H9 (cell line): ENCODE data around the gene LMLN. TPM values are rescaled to one million over a fixed set of nuclear protein-coding genes. Genes with fewer than 3 reads are reported as not detected.
"Not testable (repeated sequence)": the region's sequence is repeated elsewhere in the genome, so short reads cannot be mapped to it uniquely, and the experiment has no call there.

Experiments
- DNase-seq: peaks from one replicate; pipeline ENCODE4 v3.0.0-alpha.2; 2017
- H2AFZ ChIP-seq: one replicate; pipeline ENCODE4 v1.6.1; 2013; ENCODE audit warnings: mild to moderate bottlenecking, low read length, control low read depth, moderate library complexity
- H2AK5ac ChIP-seq: 2 replicates; pipeline ENCODE4 v1.6.1; 2013; ENCODE audit warnings: low read length, control low read depth, mixed read lengths; ENCODE audit not compliant: insufficient read length
- H2BK120ac ChIP-seq: one replicate; pipeline ENCODE4 v1.6.1; 2013; ENCODE audit warnings: low read depth, mild to moderate bottlenecking, low read length, control low read depth, inconsistent platforms; ENCODE audit not compliant: poor library complexity, severe bottlenecking
- H2BK12ac ChIP-seq: 2 replicates; pipeline ENCODE4 v1.6.1; 2013; ENCODE audit warnings: low read length, control low read depth, mixed read lengths, low read depth; ENCODE audit not compliant: insufficient read length
- H2BK15ac ChIP-seq: 2 replicates; pipeline ENCODE4 v1.6.1; 2013; ENCODE audit warnings: low read depth, low read length, control low read depth
- H2BK20ac ChIP-seq: one replicate; pipeline ENCODE4 v1.6.1; 2013; ENCODE audit warnings: low read depth, mild to moderate bottlenecking, low read length, control low read depth, inconsistent platforms; ENCODE audit not compliant: poor library complexity, severe bottlenecking
- H2BK5ac ChIP-seq: 2 replicates; pipeline ENCODE4 v1.6.1; 2013; ENCODE audit warnings: low read length, control low read depth, mixed read lengths; ENCODE audit not compliant: insufficient read length
- H3K14ac ChIP-seq: 2 replicates; pipeline ENCODE4 v1.6.1; 2013; ENCODE audit warnings: low read length, control low read depth; ENCODE audit not compliant: insufficient read depth
- H3K18ac ChIP-seq: 2 replicates; pipeline ENCODE4 v1.6.1; 2013; ENCODE audit warnings: low read depth, mild to moderate bottlenecking, mixed read lengths, low read length, control low read depth; ENCODE audit not compliant: insufficient read length
- H3K23ac ChIP-seq: 2 replicates; pipeline ENCODE4 v1.6.1; 2013; ENCODE audit warnings: low read length, control low read depth, mixed read lengths, low read depth; ENCODE audit not compliant: insufficient read length
- H3K23me2 ChIP-seq: 2 replicates; pipeline ENCODE4 v1.6.1; 2013; ENCODE audit warnings: low read depth, mild to moderate bottlenecking, mixed read lengths, low read length, control low read depth; ENCODE audit not compliant: insufficient read length, poor library complexity, severe bottlenecking
- H3K27ac ChIP-seq: 2 replicates; pipeline ENCODE4 v1.5.1; 2013; ENCODE audit warnings: low read length, control low read depth, mixed read lengths, low read depth; ENCODE audit not compliant: insufficient read length
- H3K27me3 ChIP-seq: 2 replicates; pipeline ENCODE4 v1.6.1; 2013; ENCODE audit warnings: low read length, control low read depth, inconsistent platforms; ENCODE audit not compliant: insufficient read depth
- H3K4ac ChIP-seq: 2 replicates; pipeline ENCODE4 v1.6.1; 2013; ENCODE audit warnings: low read depth, mild to moderate bottlenecking, control low read depth, inconsistent platforms, low read length, moderate library complexity
- H3K4me1 ChIP-seq: 2 replicates; pipeline ENCODE4 v1.6.1; 2013; ENCODE audit warnings: low read length, control low read depth, inconsistent platforms; ENCODE audit not compliant: insufficient read depth
- H3K4me2 ChIP-seq: 2 replicates; pipeline ENCODE4 v1.6.1; 2013; ENCODE audit warnings: low read length, control low read depth, mixed read lengths; ENCODE audit not compliant: insufficient read length, insufficient read depth
- H3K56ac ChIP-seq: 2 replicates; pipeline ENCODE4 v1.6.1; 2013; ENCODE audit warnings: low read depth, mild to moderate bottlenecking, mixed read lengths, low read length, control low read depth; ENCODE audit not compliant: insufficient read length
- H3K79me1 ChIP-seq: 2 replicates; pipeline ENCODE4 v1.6.1; 2013; ENCODE audit warnings: low read depth, mild to moderate bottlenecking, moderate library complexity, low read length, control low read depth, inconsistent platforms; ENCODE audit not compliant: insufficient read depth, poor library complexity, severe bottlenecking
- H3K79me2 ChIP-seq: 2 replicates; pipeline ENCODE4 v1.6.1; 2013; ENCODE audit warnings: low read length, control low read depth, inconsistent platforms; ENCODE audit not compliant: insufficient read depth
- H3K9ac ChIP-seq: 2 replicates; pipeline ENCODE4 v1.6.1; 2013; ENCODE audit warnings: low read length, control low read depth, mixed read lengths; ENCODE audit not compliant: insufficient read length; ENCODE audit errors: extremely low read depth
- H3K9me3 ChIP-seq: one replicate; pipeline ENCODE4 v1.6.1; 2013; ENCODE audit warnings: low read depth, low read length, inconsistent platforms; ENCODE audit not compliant: control insufficient read depth
- H3T11ph ChIP-seq: one replicate; pipeline ENCODE4 v1.6.1; 2013; ENCODE audit warnings: mild to moderate bottlenecking, low read length, control low read depth, inconsistent platforms
- H4K20me1 ChIP-seq: one replicate; pipeline ENCODE4 v1.6.1; 2013; ENCODE audit not compliant: control insufficient read depth, insufficient read length, insufficient read depth
- H4K5ac ChIP-seq: 2 replicates; pipeline ENCODE4 v1.6.1; 2013; ENCODE audit warnings: low read depth, mild to moderate bottlenecking, mixed read lengths, low read length, control low read depth; ENCODE audit not compliant: insufficient read length
- H4K8ac ChIP-seq: replicated peaks from 2 replicates; pipeline ENCODE4 v1.6.1; 2013; ENCODE audit warnings: low read length, control low read depth, mixed read lengths, low read depth; ENCODE audit not compliant: insufficient read length
- H4K91ac ChIP-seq: 2 replicates; pipeline ENCODE4 v1.6.1; 2013; ENCODE audit warnings: low read depth, mild to moderate bottlenecking, moderate library complexity, mixed read lengths, low read length, control low read depth; ENCODE audit not compliant: insufficient read length
- H3K27ac Mint-ChIP-seq, 3 experiments: 2 replicates in 2 of 3; 3 replicates in 1 of 3; pipeline ENCODE4 v1.8.0; 2020 to 2021; ENCODE audit warnings: mixed read lengths in 3 of 3, mild to moderate bottlenecking in 1 of 3, moderate library complexity in 1 of 3
- H3K27me3 Mint-ChIP-seq: 2 replicates; pipeline ENCODE4 v1.8.0; 2021; ENCODE audit warnings: low read depth, mild to moderate bottlenecking, moderate library complexity, mixed read lengths
- H3K36me3 Mint-ChIP-seq, 3 experiments: 2 replicates in 2 of 3; 3 replicates in 1 of 3; pipeline ENCODE4 v1.8.0; 2020 to 2021; ENCODE audit warnings: low read depth in 3 of 3, mixed read lengths in 3 of 3; ENCODE audit not compliant: insufficient read depth in 1 of 3
- H3K4me1 Mint-ChIP-seq, 2 experiments: 2 replicates each; pipeline ENCODE4 v1.8.0; 2020; ENCODE audit warnings: mixed read lengths in 2 of 2
- H3K4me3 Mint-ChIP-seq, 2 experiments: 2 replicates in 1 of 2; 3 replicates in 1 of 2; pipeline ENCODE4 v1.8.0; 2020 to 2021; ENCODE audit warnings: mild to moderate bottlenecking in 2 of 2, mixed read lengths in 2 of 2, moderate library complexity in 1 of 2
- H3K9me3 Mint-ChIP-seq, 2 experiments: 2 replicates in 1 of 2; 3 replicates in 1 of 2; pipeline ENCODE4 v1.8.0; 2020; ENCODE audit warnings: mild to moderate bottlenecking in 2 of 2, mixed read lengths in 2 of 2, moderate library complexity in 1 of 2
- CTCF ChIP-seq: fragments of 200-600 bp; sonication (generic); conservative IDR thresholded peaks from 3 replicates; pipeline ENCODE4 v1.8.0; 2021; ENCODE audit warnings: antibody characterized with exemption, mild to moderate bottlenecking
- WGBS: extraction: QIAGEN DNeasy Blood & Tissue Kit; methylation state at CpG from one replicate; pipeline ENCODE4 v1.1.7; 2013; ENCODE audit warnings: missing lambda C conversion rate, low lambda C conversion rate, mixed read lengths; ENCODE audit not compliant: insufficient read length; ENCODE audit errors: extremely low coverage; 5-methylcytosine and 5-hydroxymethylcytosine counted together
- total RNA-seq: library from RNA; stranded (reverse); gene quantifications from 2 replicates; pipeline ENCODE4 v1.2.1, GENCODE V29; 2021

The LMLN gene
- total RNA-seq, 1 experiment from 2014 or later, result 3.8 TPM

DNA sequence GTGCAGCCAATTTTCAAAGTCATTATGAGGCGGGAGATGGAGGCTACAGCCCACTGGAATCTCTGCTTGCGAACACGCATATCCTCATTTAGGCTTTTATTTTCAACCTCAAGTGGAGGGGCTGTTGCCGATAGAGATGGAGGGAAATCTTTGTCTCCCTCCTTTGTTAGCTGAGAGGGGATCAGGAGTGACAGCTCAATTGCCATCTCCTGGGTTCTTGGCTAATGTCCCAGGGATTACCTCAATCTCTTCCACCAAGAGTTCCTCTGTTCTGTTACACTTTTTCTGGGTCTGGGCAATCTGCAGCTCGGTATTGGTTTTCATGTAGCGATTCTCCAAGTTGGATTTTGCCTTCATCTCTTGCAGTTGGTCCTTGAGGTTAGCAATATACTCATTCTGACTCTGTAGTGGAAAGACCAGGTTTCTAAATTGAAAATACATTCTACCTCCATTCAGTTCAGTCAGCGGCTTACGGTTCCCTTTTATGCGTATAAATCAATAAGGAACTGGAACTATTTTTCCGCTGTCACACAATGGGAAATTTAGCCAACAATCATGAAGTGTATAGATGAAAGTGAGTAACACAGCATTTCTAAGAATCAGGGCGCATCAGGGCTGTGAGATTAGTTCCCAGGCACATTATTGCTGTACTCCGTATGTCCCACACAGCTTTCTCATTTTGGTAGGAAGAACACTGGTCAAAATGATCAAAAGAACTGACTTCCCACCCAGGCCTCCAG, 46.2 kb upstream of the LMLN start:
- TF ChIP-seq CTCF, result no peak
- Mint-ChIP-seq H3K27me3 (no peaks in the 10 kb centered on the region), H3K4me3 (no peak overlapping the region), H3K27ac (no peak overlapping the region), H3K9me3 (no peaks in the 10 kb centered on the region), H3K4me1 (peaks cover 16 to 17% of the 10 kb centered on the region in 2 experiments), H3K36me3 (no peaks in the 10 kb centered on the region; a peak in 1 of 7 replicates)
- Histone ChIP-seq H3K14ac (no peak overlapping the region), H2BK5ac (no peak overlapping the region), H2BK20ac (no peak overlapping the region), H3K9me3 (no peaks in the 10 kb centered on the region), H4K91ac (no peak overlapping the region), H2BK120ac (no peak overlapping the region), H2AFZ (no peak overlapping the region), H4K20me1 (no peaks in the 10 kb centered on the region), H3T11ph (no peak overlapping the region), H3K4me2 (no peak overlapping the region), H2BK15ac (no peak overlapping the region), H3K79me1 (no peaks in the 10 kb centered on the region), H3K27ac (no peak overlapping the region), H3K9ac (no peak overlapping the region), H3K23me2 (no peaks in the 10 kb centered on the region), H4K5ac (no peak overlapping the region), H4K8ac (no peak overlapping the region), H3K18ac (no peak overlapping the region), H3K23ac (no peak overlapping the region), H3K27me3 (no peaks in the 10 kb centered on the region), H3K56ac (no peak overlapping the region), H3K79me2 (no peaks in the 10 kb centered on the region), H3K4ac (no peak overlapping the region), H3K4me1 (peaks cover 3% of the 10 kb centered on the region; the same call in 1 of the 2 replicates), H2BK12ac (no peak overlapping the region), H2AK5ac (no peak overlapping the region)
- no peak for DNase-seq
- WGBS, result no CpG with 5 or more reads among the region's 12 CpGs

DNA sequence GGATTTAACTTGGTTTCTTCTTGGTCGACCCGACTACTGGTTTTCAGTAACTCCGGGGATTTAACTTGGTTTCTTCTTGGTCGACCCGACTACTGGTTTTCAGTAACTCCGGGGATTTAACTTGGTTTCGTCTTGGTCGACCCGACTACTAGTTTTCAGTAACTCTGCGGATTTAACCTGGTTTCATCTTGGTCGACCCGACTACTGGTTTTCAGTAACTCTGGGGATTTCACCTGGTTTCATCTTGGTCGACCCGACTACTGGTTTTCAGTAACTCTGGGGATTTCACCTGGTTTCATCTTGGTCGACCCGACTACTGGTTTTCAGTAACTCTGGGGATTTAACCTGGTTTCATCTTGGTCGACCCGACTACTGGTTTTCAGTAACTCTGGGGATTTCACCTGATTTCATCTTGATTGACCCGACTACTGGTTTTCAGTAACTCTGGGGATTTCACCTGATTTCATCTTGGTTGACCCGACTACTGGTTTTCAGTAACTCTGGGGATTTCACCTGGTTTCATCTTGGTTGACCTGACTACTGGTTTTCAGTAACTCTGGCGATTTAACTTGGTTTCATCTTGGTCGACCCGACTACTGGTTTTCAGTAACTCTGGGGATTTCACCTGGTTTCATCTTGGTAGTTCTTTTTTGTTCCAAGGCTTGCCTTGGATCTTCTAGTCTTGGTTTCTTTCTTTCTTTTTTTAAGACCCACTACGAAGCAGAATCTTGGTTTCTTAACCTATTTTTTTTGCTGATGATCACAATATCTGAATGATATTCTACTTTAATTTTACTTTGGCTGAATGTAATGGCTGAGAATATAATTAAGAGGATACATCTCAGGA, 38.4 kb upstream of the LMLN start:
- WGBS, result no CpG with 5 or more reads among the region's 24 CpGs
- not testable (repeated sequence) for H4K20me1 ChIP-seq, H2BK120ac ChIP-seq, H3K27ac ChIP-seq, H3K4me2 ChIP-seq, H3K79me2 ChIP-seq, H3K4ac ChIP-seq, H3K56ac ChIP-seq, H3K79me1 ChIP-seq, H2BK15ac ChIP-seq, H3K4me3 Mint-ChIP-seq, H2AFZ ChIP-seq, H3K36me3 Mint-ChIP-seq, DNase-seq, H4K5ac ChIP-seq, H3K27me3 Mint-ChIP-seq, H3K14ac ChIP-seq, H3K9ac ChIP-seq, H4K8ac ChIP-seq, H3K23ac ChIP-seq, H3K18ac ChIP-seq, H3K27ac Mint-ChIP-seq, H3K23me2 ChIP-seq, H2AK5ac ChIP-seq, H3K4me1 ChIP-seq, H3K9me3 Mint-ChIP-seq, H3K27me3 ChIP-seq, H3K9me3 ChIP-seq, H3K4me1 Mint-ChIP-seq, H2BK5ac ChIP-seq, H2BK20ac ChIP-seq, H3T11ph ChIP-seq, H2BK12ac ChIP-seq, H4K91ac ChIP-seq
